H9 (cell line): ENCODE data around the gene BHLHA9. TPM values are rescaled to one million over a fixed set of nuclear protein-coding genes. Genes with fewer than 3 reads are reported as not detected.

Source experiments
- DNase-seq: peaks from one replicate; pipeline ENCODE4 v3.0.0-alpha.2; 2017
- H2AFZ ChIP-seq: one replicate; pipeline ENCODE4 v1.6.1; 2013; ENCODE audit warnings: mild to moderate bottlenecking, low read length, control low read depth, moderate library complexity
- H2AK5ac ChIP-seq: 2 replicates; pipeline ENCODE4 v1.6.1; 2013; ENCODE audit warnings: low read length, control low read depth, mixed read lengths; ENCODE audit not compliant: insufficient read length
- H2BK120ac ChIP-seq: one replicate; pipeline ENCODE4 v1.6.1; 2013; ENCODE audit warnings: low read depth, mild to moderate bottlenecking, low read length, control low read depth, inconsistent platforms; ENCODE audit not compliant: poor library complexity, severe bottlenecking
- H2BK12ac ChIP-seq: 2 replicates; pipeline ENCODE4 v1.6.1; 2013; ENCODE audit warnings: low read length, control low read depth, mixed read lengths, low read depth; ENCODE audit not compliant: insufficient read length
- H2BK15ac ChIP-seq: 2 replicates; pipeline ENCODE4 v1.6.1; 2013; ENCODE audit warnings: low read depth, low read length, control low read depth
- H2BK20ac ChIP-seq: one replicate; pipeline ENCODE4 v1.6.1; 2013; ENCODE audit warnings: low read depth, mild to moderate bottlenecking, low read length, control low read depth, inconsistent platforms; ENCODE audit not compliant: poor library complexity, severe bottlenecking
- H2BK5ac ChIP-seq: 2 replicates; pipeline ENCODE4 v1.6.1; 2013; ENCODE audit warnings: low read length, control low read depth, mixed read lengths; ENCODE audit not compliant: insufficient read length
- H3K14ac ChIP-seq: 2 replicates; pipeline ENCODE4 v1.6.1; 2013; ENCODE audit warnings: low read length, control low read depth; ENCODE audit not compliant: insufficient read depth
- H3K18ac ChIP-seq: 2 replicates; pipeline ENCODE4 v1.6.1; 2013; ENCODE audit warnings: low read depth, mild to moderate bottlenecking, mixed read lengths, low read length, control low read depth; ENCODE audit not compliant: insufficient read length
- H3K23ac ChIP-seq: 2 replicates; pipeline ENCODE4 v1.6.1; 2013; ENCODE audit warnings: low read length, control low read depth, mixed read lengths, low read depth; ENCODE audit not compliant: insufficient read length
- H3K23me2 ChIP-seq: 2 replicates; pipeline ENCODE4 v1.6.1; 2013; ENCODE audit warnings: low read depth, mild to moderate bottlenecking, mixed read lengths, low read length, control low read depth; ENCODE audit not compliant: insufficient read length, poor library complexity, severe bottlenecking
- H3K27ac ChIP-seq: 2 replicates; pipeline ENCODE4 v1.5.1; 2013; ENCODE audit warnings: low read length, control low read depth, mixed read lengths, low read depth; ENCODE audit not compliant: insufficient read length
- H3K27me3 ChIP-seq: 2 replicates; pipeline ENCODE4 v1.6.1; 2013; ENCODE audit warnings: low read length, control low read depth, inconsistent platforms; ENCODE audit not compliant: insufficient read depth
- H3K4ac ChIP-seq: 2 replicates; pipeline ENCODE4 v1.6.1; 2013; ENCODE audit warnings: low read depth, mild to moderate bottlenecking, control low read depth, inconsistent platforms, low read length, moderate library complexity
- H3K4me1 ChIP-seq: 2 replicates; pipeline ENCODE4 v1.6.1; 2013; ENCODE audit warnings: low read length, control low read depth, inconsistent platforms; ENCODE audit not compliant: insufficient read depth
- H3K4me2 ChIP-seq: 2 replicates; pipeline ENCODE4 v1.6.1; 2013; ENCODE audit warnings: low read length, control low read depth, mixed read lengths; ENCODE audit not compliant: insufficient read length, insufficient read depth
- H3K56ac ChIP-seq: 2 replicates; pipeline ENCODE4 v1.6.1; 2013; ENCODE audit warnings: low read depth, mild to moderate bottlenecking, mixed read lengths, low read length, control low read depth; ENCODE audit not compliant: insufficient read length
- H3K79me1 ChIP-seq: 2 replicates; pipeline ENCODE4 v1.6.1; 2013; ENCODE audit warnings: low read depth, mild to moderate bottlenecking, moderate library complexity, low read length, control low read depth, inconsistent platforms; ENCODE audit not compliant: insufficient read depth, poor library complexity, severe bottlenecking
- H3K79me2 ChIP-seq: 2 replicates; pipeline ENCODE4 v1.6.1; 2013; ENCODE audit warnings: low read length, control low read depth, inconsistent platforms; ENCODE audit not compliant: insufficient read depth
- H3K9ac ChIP-seq: 2 replicates; pipeline ENCODE4 v1.6.1; 2013; ENCODE audit warnings: low read length, control low read depth, mixed read lengths; ENCODE audit not compliant: insufficient read length; ENCODE audit errors: extremely low read depth
- H3K9me3 ChIP-seq: one replicate; pipeline ENCODE4 v1.6.1; 2013; ENCODE audit warnings: low read depth, low read length, inconsistent platforms; ENCODE audit not compliant: control insufficient read depth
- H3T11ph ChIP-seq: one replicate; pipeline ENCODE4 v1.6.1; 2013; ENCODE audit warnings: mild to moderate bottlenecking, low read length, control low read depth, inconsistent platforms
- H4K20me1 ChIP-seq: one replicate; pipeline ENCODE4 v1.6.1; 2013; ENCODE audit not compliant: control insufficient read depth, insufficient read length, insufficient read depth
- H4K5ac ChIP-seq: 2 replicates; pipeline ENCODE4 v1.6.1; 2013; ENCODE audit warnings: low read depth, mild to moderate bottlenecking, mixed read lengths, low read length, control low read depth; ENCODE audit not compliant: insufficient read length
- H4K8ac ChIP-seq: replicated peaks from 2 replicates; pipeline ENCODE4 v1.6.1; 2013; ENCODE audit warnings: low read length, control low read depth, mixed read lengths, low read depth; ENCODE audit not compliant: insufficient read length
- H4K91ac ChIP-seq: 2 replicates; pipeline ENCODE4 v1.6.1; 2013; ENCODE audit warnings: low read depth, mild to moderate bottlenecking, moderate library complexity, mixed read lengths, low read length, control low read depth; ENCODE audit not compliant: insufficient read length
- H3K27ac Mint-ChIP-seq, 3 experiments: 2 replicates in 2 of 3; 3 replicates in 1 of 3; pipeline ENCODE4 v1.8.0; 2020 to 2021; ENCODE audit warnings: mixed read lengths in 3 of 3, mild to moderate bottlenecking in 1 of 3, moderate library complexity in 1 of 3
- H3K27me3 Mint-ChIP-seq: 2 replicates; pipeline ENCODE4 v1.8.0; 2021; ENCODE audit warnings: low read depth, mild to moderate bottlenecking, moderate library complexity, mixed read lengths
- H3K36me3 Mint-ChIP-seq, 3 experiments: 2 replicates in 2 of 3; 3 replicates in 1 of 3; pipeline ENCODE4 v1.8.0; 2020 to 2021; ENCODE audit warnings: low read depth in 3 of 3, mixed read lengths in 3 of 3; ENCODE audit not compliant: insufficient read depth in 1 of 3
- H3K4me1 Mint-ChIP-seq, 2 experiments: 2 replicates each; pipeline ENCODE4 v1.8.0; 2020; ENCODE audit warnings: mixed read lengths in 2 of 2
- H3K4me3 Mint-ChIP-seq, 2 experiments: 2 replicates in 1 of 2; 3 replicates in 1 of 2; pipeline ENCODE4 v1.8.0; 2020 to 2021; ENCODE audit warnings: mild to moderate bottlenecking in 2 of 2, mixed read lengths in 2 of 2, moderate library complexity in 1 of 2
- H3K9me3 Mint-ChIP-seq, 2 experiments: 2 replicates in 1 of 2; 3 replicates in 1 of 2; pipeline ENCODE4 v1.8.0; 2020; ENCODE audit warnings: mild to moderate bottlenecking in 2 of 2, mixed read lengths in 2 of 2, moderate library complexity in 1 of 2
- CTCF ChIP-seq: fragments of 200-600 bp; sonication (generic); conservative IDR thresholded peaks from 3 replicates; pipeline ENCODE4 v1.8.0; 2021; ENCODE audit warnings: antibody characterized with exemption, mild to moderate bottlenecking
- WGBS: extraction: QIAGEN DNeasy Blood & Tissue Kit; methylation state at CpG from one replicate; pipeline ENCODE4 v1.1.7; 2013; ENCODE audit warnings: missing lambda C conversion rate, low lambda C conversion rate, mixed read lengths; ENCODE audit not compliant: insufficient read length; ENCODE audit errors: extremely low coverage; 5-methylcytosine and 5-hydroxymethylcytosine counted together
- total RNA-seq: library from RNA; stranded (reverse); gene quantifications from 2 replicates; pipeline ENCODE4 v1.2.1, GENCODE V29; 2021

Gene BHLHA9
- total RNA-seq, 1 experiment from 2014 or later, result not detected

GRCh38 chr17:1294157-1294717 is 24.0 kb downstream of the BHLHA9 start:
- no peaks in the 10 kb centered on the region for H4K20me1 ChIP-seq
- no peak for DNase-seq
- H3K14ac ChIP-seq, result no peak overlapping the region
- H3K4me2 ChIP-seq, result no peak overlapping the region
- H3K36me3 Mint-ChIP-seq, result peaks cover 0 to 8% (median 1%) of the 10 kb centered on the region in 3 experiments; a peak in 4 of 7 replicates
- H3K23me2 ChIP-seq, result no peaks in the 10 kb centered on the region
- H2BK20ac ChIP-seq, result no peak overlapping the region
- H3K79me1 ChIP-seq, result no peaks in the 10 kb centered on the region
- H2BK120ac ChIP-seq, result no peak overlapping the region
- H2BK5ac ChIP-seq, result no peak overlapping the region
- H3K18ac ChIP-seq, result no peak overlapping the region
- H3K56ac ChIP-seq, result no peak overlapping the region
- no peaks in the 10 kb centered on the region for H3K27me3 ChIP-seq
- H2AK5ac ChIP-seq, result no peak overlapping the region
- H3K9me3 Mint-ChIP-seq, result peaks cover 22% of the 10 kb centered on the region in 2 experiments
- H3K27ac Mint-ChIP-seq, result no peak overlapping the region
- no peak overlapping the region for H3T11ph ChIP-seq
- no peak overlapping the region for H4K5ac ChIP-seq
- H2AFZ ChIP-seq, result no peak overlapping the region
- H3K4me1 Mint-ChIP-seq, result peaks cover 6 to 10% of the 10 kb centered on the region in 2 experiments; a peak in 3 of 4 replicates
- no peak overlapping the region for H2BK15ac ChIP-seq
- H3K9ac ChIP-seq, result no peak overlapping the region
- no peak overlapping the region for H3K27ac ChIP-seq
- no peak overlapping the region for H4K91ac ChIP-seq
- H3K9me3 ChIP-seq, result no peaks in the 10 kb centered on the region
- WGBS, result no CpG with 5 or more reads among the region's 12 CpGs
- no peaks in the 10 kb centered on the region for H3K79me2 ChIP-seq
- H3K4ac ChIP-seq, result no peak overlapping the region
- no peak overlapping the region for H3K23ac ChIP-seq
- TF ChIP-seq CTCF, result no peak
- peaks cover 27% of the 10 kb centered on the region for H3K27me3 Mint-ChIP-seq
- H2BK12ac ChIP-seq, result no peak overlapping the region
- H3K4me1 ChIP-seq, result no peaks in the 10 kb centered on the region
- no peak overlapping the region for H3K4me3 Mint-ChIP-seq
- no peak overlapping the region for H4K8ac ChIP-seq
